K562 (cell line): ENCODE results near the gene THADA. TPM values are rescaled to one million over a fixed set of nuclear protein-coding genes. Genes with fewer than 3 reads are reported as not detected.

ENCODE experiments used
- BRD9 ChIP-seq: fragments of 450-650 bp; IDR thresholded peaks from 2 replicates; pipeline ENCODE4 v1.6.1; 2018; ENCODE audit warnings: low read depth; ENCODE audit not compliant: partially characterized antibody
- CBFB ChIP-seq: sonication (generic); formaldehyde crosslinking; IDR thresholded peaks from 2 replicates; pipeline ENCODE4 v1.4.0; 2020; ENCODE audit warnings: mild to moderate bottlenecking, missing genetic modification reagents
- CSDE1 ChIP-seq, 2 experiments: fragments of 450-650 bp; IDR thresholded peaks; 2 replicates each; pipeline ENCODE4 v1.6.1; 2016; ENCODE audit warnings: mild to moderate bottlenecking in 1 of 2
- HDAC2 ChIP-seq: fragments of 450-650 bp; IDR thresholded peaks from 2 replicates; pipeline ENCODE4 v1.6.1; 2016; ENCODE audit warnings: mild to moderate bottlenecking
- HOXB6 ChIP-seq: fragments of 250-450 bp; sonication (Bioruptor Pico); IDR thresholded peaks from 2 replicates; pipeline ENCODE4 v1.5.1; 2022; ENCODE audit warnings: mild to moderate bottlenecking, borderline replicate concordance
- IRF2 ChIP-seq: sonication (generic); formaldehyde crosslinking; IDR thresholded peaks from 2 replicates; pipeline ENCODE4 v1.8.1; 2022; ENCODE audit warnings: mild to moderate bottlenecking, missing genetic modification reagents
- MTA3 ChIP-seq: fragments of 450-650 bp; formaldehyde crosslinking; IDR thresholded peaks from 2 replicates; pipeline ENCODE4 v1.6.1; 2017; ENCODE audit warnings: mild to moderate bottlenecking, borderline replicate concordance
- NFIC ChIP-seq: fragments of 450-650 bp; IDR thresholded peaks from 2 replicates; pipeline ENCODE4 v1.6.1; 2017; ENCODE audit warnings: mild to moderate bottlenecking, inconsistent platforms
- RAD21 ChIP-seq, 2 experiments: fragments of 250-450 bp in 1 of 2; fragments of 450-650 bp in 1 of 2; sonication (Bioruptor Pico) in 1 of 2; formaldehyde crosslinking in 1 of 2; IDR thresholded peaks in 1 of 2; conservative IDR thresholded peaks in 1 of 2; 2 replicates each; pipeline versions ENCODE4 v1.4.0 to v1.8.0; 2020 to 2022; ENCODE audit warnings: mild to moderate bottlenecking in 2 of 2, moderate library complexity in 1 of 2
- SAP30 ChIP-seq: fragments of 200-600 bp; sonication (generic); IDR thresholded peaks from 2 replicates; pipeline ENCODE4 v1.6.1; 2012; ENCODE audit warnings: borderline replicate concordance, low read depth, mild to moderate bottlenecking, moderate library complexity, low read length, control low read depth, inconsistent platforms; ENCODE audit not compliant: insufficient read depth, poor library complexity, severe bottlenecking
- SIX5 ChIP-seq, 2 experiments: IDR thresholded peaks; 2 replicates each; pipeline ENCODE4 v1.6.1; 2011; ENCODE audit warnings: low read length in 2 of 2, borderline replicate concordance in 1 of 2, low read depth in 1 of 2, mild to moderate bottlenecking in 1 of 2, moderate library complexity in 1 of 2; ENCODE audit not compliant: insufficient read depth in 1 of 2
- SP1 ChIP-seq: sonication (generic); formaldehyde crosslinking; IDR thresholded peaks from 2 replicates; pipeline ENCODE4 v1.8.1; 2022; ENCODE audit warnings: mild to moderate bottlenecking, missing genetic modification reagents
- ZBTB1 ChIP-seq: sonication (generic); formaldehyde crosslinking; IDR thresholded peaks from 2 replicates; pipeline ENCODE4 v1.8.1; 2023; ENCODE audit warnings: missing genetic modification reagents, low read depth, mild to moderate bottlenecking, borderline replicate concordance
- polyA plus RNA-seq, 8 experiments: library from polyadenylated mRNA; depleted of rRNA in 4 of 8; stranded (reverse) in 5 of 8; unstranded in 3 of 8; fragments of >200 nt; fragmentation: Nextera tagmentation in 2 of 8; fragmentation: Illumina TruSeq in 1 of 8; extraction: Ambion mirVana in 2 of 8; extraction: Trizol in 1 of 8; gene quantifications; 2 replicates each; pipeline versions ENCODE4 v1.2.1 to v1.2.3, GENCODE V29; 2011 to 2014; ENCODE audit warnings: inconsistent platforms in 1 of 8, missing spikeins in 1 of 8
- total RNA-seq, 7 experiments: library from RNA; depleted of rRNA in 6 of 7; stranded (reverse); fragments of >200 nt in 6 of 7; fragmentation: Illumina TruSeq in 2 of 7; extraction: Trizol in 2 of 7; gene quantifications; 2 replicates each; pipeline versions ENCODE4 v1.2.1 to v1.2.3, GENCODE V29; 2011 to 2021; ENCODE audit warnings: low replicate concordance in 1 of 7
- TF ChIP-seq, protein P1 (sequence below), 2 experiments: IDR thresholded peaks; 2 replicates each; pipeline ENCODE4 v1.6.1; 2011; ENCODE audit warnings: borderline replicate concordance in 1 of 2, control low read depth in 1 of 2, low read depth in 1 of 2, low read length in 1 of 2, mild to moderate bottlenecking in 1 of 2, mixed read lengths in 1 of 2, moderate library complexity in 1 of 2; ENCODE audit not compliant: insufficient read depth in 1 of 2, insufficient read length in 1 of 2, poor library complexity in 1 of 2, severe bottlenecking in 1 of 2; ENCODE audit errors: extremely low read depth in 1 of 2
- TF ChIP-seq, protein P2 (sequence below): sonication (generic); formaldehyde crosslinking; IDR thresholded peaks from 2 replicates; pipeline ENCODE4 v1.8.0; 2022; ENCODE audit warnings: missing genetic modification reagents, mild to moderate bottlenecking, borderline replicate concordance
- TF ChIP-seq, protein P3 (sequence below), 2 experiments: fragments of 450-650 bp in 1 of 2; IDR thresholded peaks; 2 replicates each; pipeline ENCODE4 v1.6.1; 2011 to 2017; ENCODE audit warnings: low read depth in 2 of 2, antibody characterized with exemption in 1 of 2, borderline replicate concordance in 1 of 2, low read length in 1 of 2, mild to moderate bottlenecking in 1 of 2, mixed read lengths in 1 of 2; ENCODE audit not compliant: control insufficient read depth in 1 of 2
- TF ChIP-seq, protein P4 (sequence below), 2 experiments: fragments of 450-650 bp; conservative IDR thresholded peaks; 2 replicates each; pipeline ENCODE4 v1.6.1; 2017; ENCODE audit warnings: mild to moderate bottlenecking in 2 of 2, moderate library complexity in 2 of 2

Gene THADA
- total and polyA plus RNA-seq, 9 of the 15 experiments (the other 6 are each of a cell fraction or from before 2014, with no cell fraction given) = 17.8 to 34.7 (median 31.9) TPM

DNA sequence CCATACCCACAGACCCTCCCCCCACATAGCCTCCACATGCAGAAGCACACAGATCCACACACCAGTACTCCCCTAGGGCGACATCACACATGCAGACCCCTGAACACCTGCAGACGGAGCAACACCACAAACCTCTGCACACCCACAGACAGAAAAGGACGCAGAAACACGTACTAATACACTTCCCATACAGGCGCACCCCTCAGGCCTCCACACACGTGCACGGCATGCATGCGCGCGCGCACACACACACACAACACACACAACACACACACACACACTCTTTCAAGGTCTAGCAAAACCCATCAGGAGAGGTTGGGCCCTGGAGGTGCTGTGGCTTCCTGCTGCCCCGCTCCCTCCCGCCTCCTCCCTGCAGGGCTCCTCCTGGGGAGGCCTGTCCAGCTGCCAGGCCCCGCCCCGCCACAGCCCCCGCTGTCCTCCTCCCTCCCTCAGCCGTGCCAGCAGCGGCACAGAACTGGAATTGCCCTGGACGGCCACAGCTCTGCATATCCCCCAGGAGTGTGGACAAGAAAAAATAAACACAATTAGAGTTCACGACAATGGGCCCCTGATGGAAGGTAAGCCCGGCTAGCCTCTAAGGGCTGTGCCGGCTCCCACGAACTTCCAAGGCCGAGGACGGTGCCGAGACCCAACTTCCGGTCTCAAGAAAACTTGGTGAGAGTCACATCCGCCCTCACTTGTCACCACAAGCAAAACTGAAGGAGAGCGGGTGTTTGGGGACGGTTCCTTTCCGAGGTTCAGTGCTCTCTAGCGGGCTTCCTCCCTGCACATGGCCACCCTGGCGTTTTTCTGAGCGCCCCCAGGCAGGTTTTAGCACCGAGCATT, 376.2 kb downstream of the THADA start (continued):
- TF ChIP-seq, protein P1, sequence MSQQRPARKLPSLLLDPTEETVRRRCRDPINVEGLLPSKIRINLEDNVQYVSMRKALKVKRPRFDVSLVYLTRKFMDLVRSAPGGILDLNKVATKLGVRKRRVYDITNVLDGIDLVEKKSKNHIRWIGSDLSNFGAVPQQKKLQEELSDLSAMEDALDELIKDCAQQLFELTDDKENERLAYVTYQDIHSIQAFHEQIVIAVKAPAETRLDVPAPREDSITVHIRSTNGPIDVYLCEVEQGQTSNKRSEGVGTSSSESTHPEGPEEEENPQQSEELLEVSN (IDR thresholded peaks at IDR 0.05; ENCODE audit: borderline replicate concordance in 1 of 2, extremely low read depth in 1 of 2, insufficient read depth in 1 of 2, insufficient read length in 1 of 2, low read depth in 1 of 2, low read length in 1 of 2, poor library complexity in 1 of 2, severe bottlenecking in 1 of 2) = peak; percentile 22 to 35
- TF ChIP-seq CSDE1 (IDR thresholded peaks at IDR 0.05) = no peak
- no peak for TF ChIP-seq ZBTB1 (CRISPR knock-in tag)
- TF ChIP-seq, protein P2, sequence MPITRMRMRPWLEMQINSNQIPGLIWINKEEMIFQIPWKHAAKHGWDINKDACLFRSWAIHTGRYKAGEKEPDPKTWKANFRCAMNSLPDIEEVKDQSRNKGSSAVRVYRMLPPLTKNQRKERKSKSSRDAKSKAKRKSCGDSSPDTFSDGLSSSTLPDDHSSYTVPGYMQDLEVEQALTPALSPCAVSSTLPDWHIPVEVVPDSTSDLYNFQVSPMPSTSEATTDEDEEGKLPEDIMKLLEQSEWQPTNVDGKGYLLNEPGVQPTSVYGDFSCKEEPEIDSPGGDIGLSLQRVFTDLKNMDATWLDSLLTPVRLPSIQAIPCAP (CRISPR knock-in tag) = peak; percentile 65; the same call in 1 of the 2 replicates
- no peak for TF ChIP-seq SIX5 (IDR thresholded peaks at IDR 0.05; ENCODE audit: borderline replicate concordance in 1 of 2, insufficient read depth in 1 of 2, low read depth in 1 of 2, low read length in 2 of 2)
- TF ChIP-seq IRF2 (CRISPR knock-in tag) = no peak
- TF ChIP-seq SP1 (CRISPR knock-in tag) = no peak
- TF ChIP-seq BRD9 = no peak
- TF ChIP-seq, protein P3, sequence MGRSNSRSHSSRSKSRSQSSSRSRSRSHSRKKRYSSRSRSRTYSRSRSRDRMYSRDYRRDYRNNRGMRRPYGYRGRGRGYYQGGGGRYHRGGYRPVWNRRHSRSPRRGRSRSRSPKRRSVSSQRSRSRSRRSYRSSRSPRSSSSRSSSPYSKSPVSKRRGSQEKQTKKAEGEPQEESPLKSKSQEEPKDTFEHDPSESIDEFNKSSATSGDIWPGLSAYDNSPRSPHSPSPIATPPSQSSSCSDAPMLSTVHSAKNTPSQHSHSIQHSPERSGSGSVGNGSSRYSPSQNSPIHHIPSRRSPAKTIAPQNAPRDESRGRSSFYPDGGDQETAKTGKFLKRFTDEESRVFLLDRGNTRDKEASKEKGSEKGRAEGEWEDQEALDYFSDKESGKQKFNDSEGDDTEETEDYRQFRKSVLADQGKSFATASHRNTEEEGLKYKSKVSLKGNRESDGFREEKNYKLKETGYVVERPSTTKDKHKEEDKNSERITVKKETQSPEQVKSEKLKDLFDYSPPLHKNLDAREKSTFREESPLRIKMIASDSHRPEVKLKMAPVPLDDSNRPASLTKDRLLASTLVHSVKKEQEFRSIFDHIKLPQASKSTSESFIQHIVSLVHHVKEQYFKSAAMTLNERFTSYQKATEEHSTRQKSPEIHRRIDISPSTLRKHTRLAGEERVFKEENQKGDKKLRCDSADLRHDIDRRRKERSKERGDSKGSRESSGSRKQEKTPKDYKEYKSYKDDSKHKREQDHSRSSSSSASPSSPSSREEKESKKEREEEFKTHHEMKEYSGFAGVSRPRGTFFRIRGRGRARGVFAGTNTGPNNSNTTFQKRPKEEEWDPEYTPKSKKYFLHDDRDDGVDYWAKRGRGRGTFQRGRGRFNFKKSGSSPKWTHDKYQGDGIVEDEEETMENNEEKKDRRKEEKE (IDR thresholded peaks at IDR 0.05; ENCODE audit: borderline replicate concordance in 1 of 2, control insufficient read depth in 1 of 2, low read depth in 2 of 2, low read length in 1 of 2) = no peak
- no peak for TF ChIP-seq SAP30
- peak; percentile 37; the same call in 1 of the 2 replicates for TF ChIP-seq MTA3
- TF ChIP-seq HOXB6 = no peak
- TF ChIP-seq CBFB (CRISPR knock-in tag) = no peak
- TF ChIP-seq, protein P4, sequence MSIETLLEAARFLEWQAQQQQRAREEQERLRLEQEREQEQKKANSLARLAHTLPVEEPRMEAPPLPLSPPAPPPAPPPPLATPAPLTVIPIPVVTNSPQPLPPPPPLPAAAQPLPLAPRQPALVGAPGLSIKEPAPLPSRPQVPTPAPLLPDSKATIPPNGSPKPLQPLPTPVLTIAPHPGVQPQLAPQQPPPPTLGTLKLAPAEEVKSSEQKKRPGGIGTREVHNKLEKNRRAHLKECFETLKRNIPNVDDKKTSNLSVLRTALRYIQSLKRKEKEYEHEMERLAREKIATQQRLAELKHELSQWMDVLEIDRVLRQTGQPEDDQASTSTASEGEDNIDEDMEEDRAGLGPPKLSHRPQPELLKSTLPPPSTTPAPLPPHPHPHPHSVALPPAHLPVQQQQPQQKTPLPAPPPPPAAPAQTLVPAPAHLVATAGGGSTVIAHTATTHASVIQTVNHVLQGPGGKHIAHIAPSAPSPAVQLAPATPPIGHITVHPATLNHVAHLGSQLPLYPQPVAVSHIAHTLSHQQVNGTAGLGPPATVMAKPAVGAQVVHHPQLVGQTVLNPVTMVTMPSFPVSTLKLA (conservative IDR thresholded peaks at IDR 0.05) = no peak
- peak; percentile 2 to 16; a peak in 2 of 4 replicates for TF ChIP-seq RAD21 (CRISPR knock-in tag; conservative IDR thresholded peaks at IDR 0.05 in 1 of 2, IDR thresholded peaks at IDR 0.05 in 1 of 2)
- peak; percentile 58 for TF ChIP-seq NFIC
- no peak; the same call in 1 of the 2 replicates for TF ChIP-seq HDAC2
